H1 (cell line): ENCODE measurements around the gene SLC52A3. TPM values are rescaled to one million over a fixed set of nuclear protein-coding genes. Genes with fewer than 3 reads are reported as not detected.
A peak's percentile ranks its signal among the peaks of the same experiment; 100 is the strongest.

Source experiments
- CTCF ChIA-PET: fragments of 300-600 bp; sonication (Branson Sonifier 250); formaldehyde crosslinking; loops from one replicate; lab custom pipeline; 2021; ENCODE audit not compliant: partially characterized antibody; lab: Charles Lee
- POLR2A ChIA-PET: fragments of 300-600 bp; sonication (Branson Sonifier 250); formaldehyde crosslinking; loops from one replicate; lab custom pipeline; 2021; ENCODE audit warnings: inconsistent platforms; ENCODE audit not compliant: partially characterized antibody; lab: Charles Lee
- DNase-seq, 2 experiments: peaks; one replicate each; pipeline versions ENCODE4 v3.0.0 to v3.0.0-alpha.2; 2010 to 2022; ENCODE audit warnings: low spot score in 2 of 2, low read depth in 1 of 2, mixed read lengths in 1 of 2
- FAIRE-seq: peaks from 2 replicates; lab custom pipeline; 2011; peaks lifted over from hg19 to GRCh38; lab: Jason Lieb, UNC
- H2AFZ ChIP-seq: 2 replicates; pipeline ENCODE4 v1.8.1; 2012; ENCODE audit warnings: low read length, inconsistent platforms
- H2AK5ac ChIP-seq: 2 replicates; pipeline ENCODE4 v1.6.1; 2013; ENCODE audit warnings: low read depth, low read length
- H2BK120ac ChIP-seq: replicated peaks from 2 replicates; pipeline ENCODE3; 2013; ENCODE audit warnings: low read depth, low read length, inconsistent platforms
- H2BK12ac ChIP-seq: 2 replicates; pipeline ENCODE4 v1.6.1; 2013; ENCODE audit warnings: low read depth, low read length
- H2BK15ac ChIP-seq: 2 replicates; pipeline ENCODE4 v1.6.1; 2013; ENCODE audit warnings: low read length
- H2BK20ac ChIP-seq: 2 replicates; pipeline ENCODE4 v1.6.1; 2013; ENCODE audit warnings: low read length
- H2BK5ac ChIP-seq: 2 replicates; pipeline ENCODE4 v1.6.1; 2013; ENCODE audit warnings: low read depth, low read length
- H3K14ac ChIP-seq: 2 replicates; pipeline ENCODE4 v1.6.1; 2013; ENCODE audit warnings: inconsistent platforms; ENCODE audit not compliant: insufficient read length
- H3K18ac ChIP-seq: 2 replicates; pipeline ENCODE4 v1.6.1; 2013; ENCODE audit warnings: low read length; ENCODE audit errors: extremely low read depth
- H3K23ac ChIP-seq: 2 replicates; pipeline ENCODE4 v1.6.1; 2013; ENCODE audit warnings: inconsistent platforms; ENCODE audit not compliant: insufficient read length
- H3K23me2 ChIP-seq: 2 replicates; pipeline ENCODE4 v1.6.1; 2013; ENCODE audit warnings: low read depth, low read length
- H3K27ac ChIP-seq: 2 replicates; pipeline ENCODE4 v1.6.1; 2011; ENCODE audit warnings: low read depth, low read length, inconsistent platforms
- H3K27me3 ChIP-seq, 4 experiments: replicated peaks in 1 of 4; 1 replicate in 1 of 4; 2 replicates in 3 of 4; pipeline versions ENCODE4 v1.6.1 to v1.8.1; 2011 to 2013; ENCODE audit warnings: low read length in 3 of 4, mild to moderate bottlenecking in 3 of 4, inconsistent platforms in 2 of 4, mixed read lengths in 2 of 4, moderate library complexity in 1 of 4; ENCODE audit not compliant: control insufficient read depth in 3 of 4, insufficient read depth in 3 of 4; ENCODE audit errors: extremely low read depth in 1 of 4
- H3K36me3 ChIP-seq, 4 experiments: 2 replicates each; pipeline versions ENCODE4 v1.6.1 to v1.8.1; 2011 to 2013; ENCODE audit warnings: mild to moderate bottlenecking in 4 of 4, low read length in 3 of 4, moderate library complexity in 2 of 4, control low read depth in 1 of 4, inconsistent platforms in 1 of 4; ENCODE audit not compliant: insufficient read depth in 4 of 4, control insufficient read depth in 2 of 4
- H3K4ac ChIP-seq: replicated peaks from 2 replicates; pipeline ENCODE3; 2013; ENCODE audit warnings: low read length, low read depth, mixed read lengths, inconsistent platforms; ENCODE audit not compliant: insufficient read length
- H3K4me1 ChIP-seq, 4 experiments: replicated peaks in 1 of 4; 1 replicate in 1 of 4; 2 replicates in 3 of 4; pipeline versions ENCODE4 v1.6.1 to v1.8.1; 2011 to 2013; ENCODE audit warnings: low read length in 3 of 4, inconsistent platforms in 2 of 4, mixed read lengths in 1 of 4; ENCODE audit not compliant: insufficient read depth in 4 of 4, control insufficient read depth in 3 of 4
- H3K4me2 ChIP-seq, 2 experiments: 2 replicates each; pipeline versions ENCODE4 v1.6.1 to v1.8.1; 2011 to 2013; ENCODE audit warnings: low read depth in 2 of 2, low read length in 2 of 2, control low read depth in 1 of 2, inconsistent platforms in 1 of 2, mild to moderate bottlenecking in 1 of 2; ENCODE audit not compliant: insufficient read depth in 1 of 2
- H3K4me3 ChIP-seq, 4 experiments: fragments of 200-600, 300-600 bp in 1 of 4; sonication (generic), shearing (Covaris generic), sonication (Bioruptor Twin) in 1 of 4; 2 replicates each; pipeline versions ENCODE4 v1.5.1 to v1.8.1; 2011 to 2016; ENCODE audit warnings: low read length in 4 of 4, low read depth in 3 of 4, control low read depth in 2 of 4, inconsistent platforms in 2 of 4, mild to moderate bottlenecking in 2 of 4, mixed read lengths in 1 of 4, moderate library complexity in 1 of 4; ENCODE audit not compliant: insufficient read depth in 2 of 4; ENCODE audit errors: extremely low read depth in 1 of 4
- H3K56ac ChIP-seq: replicated peaks from 2 replicates; pipeline ENCODE3; 2013; ENCODE audit warnings: low read depth, mild to moderate bottlenecking, mixed read lengths, low read length, inconsistent platforms; ENCODE audit not compliant: insufficient read length
- H3K79me1 ChIP-seq: 2 replicates; pipeline ENCODE4 v1.6.1; 2013; ENCODE audit warnings: low read depth, low read length, control low read depth
- H3K79me2 ChIP-seq, 2 experiments: 2 replicates each; pipeline versions ENCODE4 v1.6.1 to v1.8.1; 2012 to 2013; ENCODE audit warnings: low read length in 2 of 2, mild to moderate bottlenecking in 2 of 2, inconsistent platforms in 1 of 2; ENCODE audit not compliant: insufficient read depth in 2 of 2, control insufficient read depth in 1 of 2
- H3K9ac ChIP-seq, 4 experiments: replicated peaks in 1 of 4; 1 replicate in 1 of 4; 2 replicates in 3 of 4; pipeline versions ENCODE4 v1.6.1 to v1.8.1; 2011 to 2013; ENCODE audit warnings: low read depth in 3 of 4, low read length in 3 of 4, control low read depth in 2 of 4, mild to moderate bottlenecking in 2 of 4, moderate library complexity in 2 of 4, inconsistent platforms in 1 of 4; ENCODE audit errors: extremely low read depth in 1 of 4
- H3K9me3 ChIP-seq, 2 experiments: 2 replicates each; pipeline versions ENCODE4 v1.6.1 to v1.8.1; 2012 to 2013; ENCODE audit warnings: mild to moderate bottlenecking in 2 of 2, moderate library complexity in 2 of 2, control low read depth in 1 of 2, inconsistent platforms in 1 of 2, low read depth in 1 of 2, low read length in 1 of 2, mixed read lengths in 1 of 2; ENCODE audit not compliant: insufficient read depth in 2 of 2
- H4K20me1 ChIP-seq, 2 experiments: replicated peaks in 1 of 2; 2 replicates each; pipeline versions ENCODE3 to v1.8.1; 2011 to 2013; ENCODE audit warnings: inconsistent platforms in 2 of 2, low read length in 2 of 2, mild to moderate bottlenecking in 1 of 2; ENCODE audit not compliant: insufficient read depth in 2 of 2, control insufficient read depth in 1 of 2
- H4K5ac ChIP-seq: 2 replicates; pipeline ENCODE4 v1.6.1; 2013; ENCODE audit warnings: low read length, low read depth, mixed read lengths, inconsistent platforms; ENCODE audit not compliant: insufficient read length
- H4K8ac ChIP-seq: 2 replicates; pipeline ENCODE4 v1.8.0; 2013; ENCODE audit warnings: mild to moderate bottlenecking, moderate library complexity, low read length, inconsistent platforms; ENCODE audit not compliant: insufficient read depth; ENCODE audit errors: extremely low read depth
- H4K91ac ChIP-seq: replicated peaks from 2 replicates; pipeline ENCODE3; 2013; ENCODE audit warnings: low read length, mixed read lengths, inconsistent platforms; ENCODE audit not compliant: insufficient read length
- ATF2 ChIP-seq: IDR thresholded peaks from 2 replicates; pipeline ENCODE4 v1.6.1; 2012; ENCODE audit warnings: low read length, inconsistent platforms
- POLR2A ChIP-seq, 2 experiments: IDR thresholded peaks; 1 replicate in 1 of 2; 2 replicates in 1 of 2; pipeline ENCODE4 v1.6.1; 2011; ENCODE audit warnings: low read depth in 2 of 2, low read length in 2 of 2, mild to moderate bottlenecking in 2 of 2; ENCODE audit errors: control extremely low read depth in 1 of 2
- USF2 ChIP-seq: IDR thresholded peaks from 2 replicates; pipeline ENCODE4 v1.6.1; 2011; ENCODE audit warnings: low read length, improper control_type of control experiment
- WGBS, 2 experiments: shearing (Covaris generic) in 1 of 2; methylation state at CpG; one replicate each; pipeline versions ENCODE4 v1.1.6 to v1.1.7; 2013 to 2015; ENCODE audit warnings: low lambda C conversion rate in 2 of 2, mixed read lengths in 2 of 2, inconsistent platforms in 1 of 2, low coverage in 1 of 2, missing lambda C conversion rate in 1 of 2; ENCODE audit not compliant: insufficient replicate concordance in 2 of 2, insufficient coverage in 1 of 2, insufficient read length in 1 of 2; ENCODE audit errors: extremely low coverage in 1 of 2, missing lambda C conversion rate in 1 of 2; 5-methylcytosine and 5-hydroxymethylcytosine counted together
- polyA plus RNA-seq, 7 experiments: library from polyadenylated mRNA; depleted of rRNA in 3 of 7; stranded (reverse) in 5 of 7; unstranded in 2 of 7; fragments of >200 nt in 5 of 7; fragments of 200-250 nt in 2 of 7; gene quantifications; 1 replicate in 5 of 7; 2 replicates in 1 of 7; 4 replicates in 1 of 7; pipeline versions ENCODE4 v1.2.1 to v1.2.3, GENCODE V29; 2011 to 2013; ENCODE audit warnings: missing spikeins in 2 of 7, mixed read lengths in 2 of 7
- total RNA-seq: library from RNA; stranded (reverse); fragmentation: NEBNext Ultra II Directional; extraction: Animal tissue kit (Norgen Biotek cat#: 25700); gene quantifications from 2 replicates; pipeline ENCODE4 v1.2.1, GENCODE V29; 2021

The SLC52A3 gene
- total and polyA plus RNA-seq, 2 of the 8 experiments (the other 6 are each of a cell fraction or from before 2014, with no cell fraction given), result 2.3 to 4.2 TPM

- Histone ChIP-seq H4K20me1 (no peaks in the 10 kb centered on the region), H3K23ac (no peak overlapping the region), H2AFZ (peak overlapping the region; percentile 71; the same call in 1 of the 2 replicates), H3K4me3 (no peak overlapping the region), H3K23me2 (no peaks in the 10 kb centered on the region), H4K8ac (no peak overlapping the region), H3K9ac (no peak overlapping the region), H2AK5ac (no peak overlapping the region), H3K4me2 (no peak overlapping the region), H3K4ac (no peak overlapping the region), H3K27me3 (no peaks in the 10 kb centered on the region), H4K5ac (no peak overlapping the region), H2BK5ac (no peak overlapping the region), H3K4me1 (no peaks in the 10 kb centered on the region; a peak in 1 of 7 replicates), H2BK120ac (no peak overlapping the region), H2BK15ac (no peak overlapping the region), H3K79me1 (no peaks in the 10 kb centered on the region), H3K79me2 (no peaks in the 10 kb centered on the region), H3K36me3 (no peaks in the 10 kb centered on the region), H3K9me3 (peaks cover 2 to 4% of the 10 kb centered on the region in 2 experiments; a peak in 2 of 4 replicates), H2BK12ac (no peak overlapping the region), H3K14ac (no peak overlapping the region), H2BK20ac (no peak overlapping the region), H4K91ac (no peak overlapping the region), H3K27ac (no peak overlapping the region), H3K18ac (no peak overlapping the region), H3K56ac (no peak overlapping the region)
- ChIA-PET CTCF (interaction anchor here (0.6 to 4.1 kb wide), 2 partner anchors 11 to 23 kb away, joined by 3 to 25 read pairs; no protein-coding TSS in a partner anchor), POLR2A (interaction anchor here (1.2 kb wide), 1 partner anchor 343 kb away, joined by 3 read pairs; no protein-coding TSS in a partner anchor)
- no peak for DNase-seq
- WGBS, 2 experiments, result 70% methylated on average over 3 of the region's 3 CpGs; no CpG with 5 or more reads in 1 of the 2 experiments
- TF ChIP-seq ATF2 (peak; percentile 68; the same call in 1 of the 2 replicates), POLR2A (IDR thresholded peaks at IDR 0.05; ENCODE audit: control extremely low read depth in 1 of 2, low read depth in 2 of 2, low read length in 2 of 2) (no peak), USF2 (peak; percentile 64)
- FAIRE-seq, result no peak
Measured at GRCh38 chr20:750801-751200, 17.5 kb downstream of the SLC52A3 start.
